IMR-90 (cell line): ENCODE results near the gene RNASE7. TPM values are rescaled to one million over a fixed set of nuclear protein-coding genes. Genes with fewer than 3 reads are reported as not detected.

Experiments used
- ATAC-seq: fragments of 200-7000 bp; cut with Tn5 transposase; 2 replicates; pipeline ENCODE4 v1.9.1; 2020; ENCODE audit warnings: low read depth, mild to moderate bottlenecking, moderate library complexity
- BruUV-seq: library from RNA; stranded (reverse); fragments of 400-500 nt; replicated peaks from 2 replicates; lab custom pipeline; 2021; lab: Mats Ljungman, UMichigan
- CTCF ChIA-PET: fragments of 300-600 bp; formaldehyde crosslinking; extraction: SDS; loops from one replicate; lab custom pipeline; 2021; ENCODE audit warnings: antibody characterized with exemption; lab: Yijun Ruan, JAX
- POLR2A ChIA-PET: fragments of 300-600 bp; sonication (Branson Sonifier 250); formaldehyde crosslinking; loops from one replicate; lab custom pipeline; 2022; ENCODE audit warnings: antibody characterized with exemption; ENCODE audit not compliant: unreplicated experiment; lab: Charles Lee
- DNase-seq: peaks from one replicate; pipeline ENCODE4 v3.0.0; 2013
- H2AFZ ChIP-seq: replicated peaks from 2 replicates; pipeline ENCODE3; 2013; ENCODE audit warnings: low read length, mild to moderate bottlenecking; ENCODE audit not compliant: poor library complexity
- H2AK5ac ChIP-seq: 2 replicates; pipeline ENCODE4 v1.6.1; 2013; ENCODE audit warnings: low read depth, low read length, inconsistent platforms
- H2AK9ac ChIP-seq: replicated peaks from 2 replicates; pipeline ENCODE3; 2013; ENCODE audit warnings: mild to moderate bottlenecking, low read depth, low read length, moderate library complexity; ENCODE audit not compliant: poor library complexity
- H2BK120ac ChIP-seq: 2 replicates; pipeline ENCODE4 v1.6.1; 2013; ENCODE audit warnings: low read depth, low read length, inconsistent platforms
- H2BK15ac ChIP-seq: 3 replicates; pipeline ENCODE4 v1.6.1; 2013; ENCODE audit warnings: low read depth, low read length, inconsistent platforms
- H2BK20ac ChIP-seq: 2 replicates; pipeline ENCODE4 v1.6.1; 2013; ENCODE audit warnings: low read depth, mild to moderate bottlenecking, inconsistent platforms, low read length, moderate library complexity
- H2BK5ac ChIP-seq: 2 replicates; pipeline ENCODE4 v1.6.1; 2013; ENCODE audit warnings: mild to moderate bottlenecking, low read depth, low read length, inconsistent platforms; ENCODE audit not compliant: poor library complexity, severe bottlenecking
- H3K14ac ChIP-seq: replicated peaks from 2 replicates; pipeline ENCODE4 v1.6.1; 2013; ENCODE audit warnings: low read depth, low read length, inconsistent platforms
- H3K18ac ChIP-seq: 2 replicates; pipeline ENCODE4 v1.6.1; 2013; ENCODE audit warnings: low read depth, low read length, control low read depth
- H3K23ac ChIP-seq: 2 replicates; pipeline ENCODE4 v1.6.1; 2013; ENCODE audit warnings: low read depth, low read length, inconsistent platforms
- H3K27ac ChIP-seq: 2 replicates; pipeline ENCODE4 v1.5.1; 2013; ENCODE audit warnings: mild to moderate bottlenecking, control low read depth, low read length; ENCODE audit not compliant: insufficient read depth
- H3K27me3 ChIP-seq: 2 replicates; pipeline ENCODE4 v1.6.1; 2013; ENCODE audit warnings: low read length; ENCODE audit not compliant: control insufficient read depth, insufficient read depth
- H3K36me3 ChIP-seq: 2 replicates; pipeline ENCODE4 v1.6.1; 2013; ENCODE audit warnings: low read length, mixed read lengths; ENCODE audit not compliant: control insufficient read depth, insufficient read depth
- H3K4ac ChIP-seq: 2 replicates; pipeline ENCODE4 v1.6.1; 2013; ENCODE audit warnings: low read depth, low read length, inconsistent platforms
- H3K4me1 ChIP-seq: 2 replicates; pipeline ENCODE4 v1.6.1; 2013; ENCODE audit warnings: low read length, mixed read lengths; ENCODE audit not compliant: control insufficient read depth, insufficient read depth
- H3K4me2 ChIP-seq: 2 replicates; pipeline ENCODE4 v1.6.1; 2013; ENCODE audit warnings: low read depth, mild to moderate bottlenecking, control low read depth, low read length, moderate library complexity
- H3K4me3 ChIP-seq: 2 replicates; pipeline ENCODE4 v1.5.1; 2013; ENCODE audit warnings: low read depth, mild to moderate bottlenecking, control low read depth, low read length, moderate library complexity; ENCODE audit not compliant: insufficient read depth
- H3K56ac ChIP-seq: 2 replicates; pipeline ENCODE4 v1.6.1; 2013; ENCODE audit warnings: low read length, inconsistent platforms; ENCODE audit not compliant: insufficient read depth; ENCODE audit errors: extremely low read depth
- H3K79me1 ChIP-seq, 2 experiments: 2 replicates each; pipeline ENCODE4 v1.6.1; 2013; ENCODE audit warnings: low read length in 2 of 2, inconsistent platforms in 1 of 2, low read depth in 1 of 2
- H3K9ac ChIP-seq: 2 replicates; pipeline ENCODE4 v1.6.1; 2013; ENCODE audit warnings: low read depth, low read length, control low read depth
- H3K9me1 ChIP-seq: 2 replicates; pipeline ENCODE4 v1.6.1; 2013; ENCODE audit warnings: low read length, inconsistent platforms; ENCODE audit not compliant: insufficient read depth
- H3K9me3 ChIP-seq: 2 replicates; pipeline ENCODE4 v1.6.1; 2013; ENCODE audit warnings: low read length; ENCODE audit not compliant: control insufficient read depth, insufficient read depth
- H4K20me1 ChIP-seq: 2 replicates; pipeline ENCODE4 v1.6.1; 2013; ENCODE audit warnings: low read length, inconsistent platforms; ENCODE audit not compliant: insufficient read depth
- H4K5ac ChIP-seq: 2 replicates; pipeline ENCODE4 v1.6.1; 2013; ENCODE audit warnings: mild to moderate bottlenecking, low read depth, low read length, control low read depth
- H4K8ac ChIP-seq, 2 experiments: 2 replicates each; pipeline ENCODE4 v1.6.1; 2013; ENCODE audit warnings: low read depth in 2 of 2, low read length in 2 of 2, control low read depth in 1 of 2, inconsistent platforms in 1 of 2
- H4K91ac ChIP-seq: 2 replicates; pipeline ENCODE4 v1.6.1; 2013; ENCODE audit warnings: low read depth, low read length, inconsistent platforms; ENCODE audit not compliant: insufficient read depth
- MAZ ChIP-seq: IDR thresholded peaks from 2 replicates; pipeline ENCODE4 v1.6.1; 2012; ENCODE audit warnings: low read depth, mild to moderate bottlenecking, low read length, improper control_type of control experiment, moderate library complexity, borderline replicate concordance
- WGBS, 2 experiments: methylation state at CpG; one replicate each; pipeline versions ENCODE4 v1.1.5 to v1.1.7; 2013; ENCODE audit warnings: missing lambda C conversion rate in 2 of 2; ENCODE audit not compliant: insufficient read length in 1 of 2; ENCODE audit errors: extremely low coverage in 2 of 2; 5-methylcytosine and 5-hydroxymethylcytosine counted together
- dilution Hi-C: fragments of 300-500 bp; cut with HindIII; formaldehyde crosslinking; loops from one replicate; pipeline ENCODE4 v1.14.3; 2018; ENCODE audit warnings: low sequenced_read_pairs; ENCODE audit not compliant: unreplicated experiment
- in situ Hi-C: fragments of 300-500 bp; cut with MboI; formaldehyde crosslinking; loops from 3 replicates; pipeline ENCODE4 v1.14.3; 2019; ENCODE audit warnings: low sequenced_read_pairs, inconsistent platforms, mixed read lengths
- intact Hi-C: fragments of 100-400 bp; cut with micrococcal nuclease; formaldehyde crosslinking; loops from 2 replicates; pipeline ENCODE4 v1.10.0; 2022
- polyA plus RNA-seq, 3 experiments: library from polyadenylated mRNA; depleted of rRNA; stranded (reverse); fragments of >200 nt; gene quantifications; 2 replicates each; pipeline ENCODE4 v1.2.3, GENCODE V29; 2012; ENCODE audit warnings: low replicate concordance in 1 of 3
- total RNA-seq: library from RNA; depleted of rRNA; stranded (reverse); fragments of >200 nt; gene quantifications from 2 replicates; pipeline ENCODE4 v1.2.3, GENCODE V29; 2012

The RNASE7 gene
- total and polyA plus RNA-seq, 2 of the 4 experiments (the other 2 are of a cell fraction) = not detected

GRCh38 chr14:21047378-21047781 lies 5.2 kb downstream of the RNASE7 start:
- H3K56ac ChIP-seq = no peak overlapping the region
- H3K4me1 ChIP-seq = peaks cover 4% of the 10 kb centered on the region; the same call in 1 of the 2 replicates
- no peaks in the 10 kb centered on the region for H3K36me3 ChIP-seq
- BruUV-seq = no TSS peak
- in situ Hi-C loops (no loop called here), intact Hi-C loops (no loop called here), dilution Hi-C loops (no loop called here)
- ChIA-PET CTCF (interaction anchor here (0.6 to 2.6 kb wide), 4 partner anchors 20 to 76 kb away, joined by 3 to 14 read pairs (median 6); no protein-coding TSS in a partner anchor), POLR2A (no interaction called here)
- no peak overlapping the region for H4K5ac ChIP-seq
- H2BK5ac ChIP-seq = no peak overlapping the region
- peaks cover 25% of the 10 kb centered on the region for H3K27me3 ChIP-seq
- DNase-seq = no peak
- no peak overlapping the region for H3K14ac ChIP-seq
- TF ChIP-seq MAZ = no peak
- H2AFZ ChIP-seq = no peak overlapping the region
- H2BK120ac ChIP-seq = no peak overlapping the region
- ATAC-seq = peak; percentile 35; the same call in 1 of the 2 replicates
- no peak overlapping the region for H3K9ac ChIP-seq
- no peaks in the 10 kb centered on the region for H4K20me1 ChIP-seq
- no peaks in the 10 kb centered on the region for H3K9me1 ChIP-seq
- H2BK20ac ChIP-seq = no peak overlapping the region
- H3K4me3 ChIP-seq = no peak overlapping the region
- H4K8ac ChIP-seq = no peak overlapping the region
- no peak overlapping the region for H3K4ac ChIP-seq
- no peak overlapping the region for H2BK15ac ChIP-seq
- no CpG with 5 or more reads among the region's 2 CpGs for WGBS, 2 experiments
- no peak overlapping the region for H3K4me2 ChIP-seq
- no peak overlapping the region for H3K27ac ChIP-seq
- H3K18ac ChIP-seq = no peak overlapping the region
- H4K91ac ChIP-seq = no peak overlapping the region
- H2AK9ac ChIP-seq = no peak overlapping the region
- no peaks in the 10 kb centered on the region for H3K79me1 ChIP-seq
- no peak overlapping the region for H2AK5ac ChIP-seq
- H3K9me3 ChIP-seq = no peaks in the 10 kb centered on the region
- H3K23ac ChIP-seq = no peak overlapping the region
